ENCODE measurements around the gene SLC22A23.

DNA sequence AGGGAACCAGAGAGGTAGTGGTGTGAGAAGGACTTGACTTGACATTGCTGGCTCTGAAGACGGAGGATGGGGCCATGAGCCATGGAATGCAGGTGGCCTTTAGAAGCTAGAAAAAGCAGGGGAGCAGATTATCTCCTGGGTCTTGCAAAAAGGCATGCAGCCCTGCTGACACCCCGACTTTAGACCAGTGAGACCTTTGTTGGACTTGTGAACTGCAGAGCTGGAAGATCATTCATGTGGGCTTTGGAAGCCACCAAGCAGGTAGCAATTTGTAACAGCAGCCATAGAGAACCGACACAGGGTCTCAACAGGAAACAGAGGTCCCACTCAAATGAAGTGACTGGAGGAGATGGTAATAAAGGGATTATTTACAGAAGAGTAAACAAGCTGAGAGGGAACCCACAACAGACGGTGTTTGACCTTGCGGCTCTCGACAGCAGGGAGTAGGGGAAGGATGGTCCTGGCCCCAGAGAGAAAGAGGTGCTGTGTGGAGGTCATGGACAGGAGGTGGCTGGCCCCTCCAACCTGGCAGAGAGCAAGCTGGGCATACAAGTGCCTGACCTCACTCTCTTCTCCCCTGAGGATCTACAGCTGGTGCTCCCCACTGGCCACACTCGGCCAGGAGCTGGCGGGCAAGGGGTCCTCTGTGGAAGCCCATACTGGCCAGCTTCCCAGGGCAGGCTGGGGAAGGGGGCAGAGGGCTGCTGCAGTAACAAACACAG is 43.9 kb downstream of the SLC22A23 start:
- no peak for TF ChIP-seq GATA2 (IDR thresholded peaks at IDR 0.05; ENCODE audit: low read depth, low read length)
- TF ChIP-seq GATA3 (IDR thresholded peaks at IDR 0.05; ENCODE audit: low read depth, low read length), result no peak
